Caco-2 (cell line): ENCODE measurements around the gene SPTBN1. TPM values are rescaled to one million over a fixed set of nuclear protein-coding genes. Genes with fewer than 3 reads are reported as not detected.
A peak's percentile ranks its signal among the peaks of the same experiment; 100 is the strongest.

Source experiments
- BruUV-seq: library from RNA; stranded (reverse); fragments of 400-500 nt; replicated peaks from 2 replicates; lab custom pipeline; 2021; lab: Mats Ljungman, UMichigan
- CTCF ChIA-PET: fragments of 300-600 bp; sonication (Branson Sonifier 250); formaldehyde crosslinking; loops from one replicate; lab custom pipeline; 2022; ENCODE audit warnings: antibody characterized with exemption; lab: Charles Lee
- POLR2A ChIA-PET: fragments of 300-600 bp; sonication (Branson Sonifier 250); formaldehyde crosslinking; loops from one replicate; lab custom pipeline; 2022; ENCODE audit warnings: antibody characterized with exemption; lab: Charles Lee
- DNase-seq, 2 experiments: peaks; one replicate each; pipeline versions ENCODE4 v3.0.0 to v3.0.0-alpha.2; 2020 to 2022
- H3K27me3 ChIP-seq: replicated peaks from 2 replicates; pipeline ENCODE4 v1.6.0; 2011; ENCODE audit warnings: low read length; ENCODE audit not compliant: control insufficient read depth, insufficient read depth
- H3K36me3 ChIP-seq: 2 replicates; pipeline ENCODE4 v1.5.1; 2011; ENCODE audit warnings: low read length; ENCODE audit not compliant: control insufficient read depth, insufficient read depth
- H3K4me1 ChIP-seq: fragments of 250-450 bp; sonication (Bioruptor Pico); 2 replicates; pipeline ENCODE4 v1.5.1; 2020; ENCODE audit warnings: mild to moderate bottlenecking
- H3K4me3 ChIP-seq: 2 replicates; pipeline ENCODE4 v1.5.1; 2011; ENCODE audit warnings: low read depth, mild to moderate bottlenecking, control low read depth, low read length
- H3K9me3 ChIP-seq: fragments of 250-450 bp; sonication (Bioruptor Pico); 2 replicates; pipeline ENCODE4 v1.5.1; 2020; ENCODE audit warnings: mild to moderate bottlenecking, moderate library complexity
- H3K27ac Mint-ChIP-seq: one replicate; pipeline ENCODE4 v1.8.0; 2022; ENCODE audit warnings: mixed read lengths; ENCODE audit not compliant: unreplicated experiment
- H3K27me3 Mint-ChIP-seq: one replicate; pipeline ENCODE4 v1.8.0; 2022; ENCODE audit warnings: mixed read lengths; ENCODE audit not compliant: insufficient read depth, unreplicated experiment
- H3K36me3 Mint-ChIP-seq: one replicate; pipeline ENCODE4 v1.8.0; 2022; ENCODE audit warnings: mild to moderate bottlenecking, mixed read lengths; ENCODE audit not compliant: insufficient read depth, unreplicated experiment
- H3K4me1 Mint-ChIP-seq: one replicate; pipeline ENCODE4 v1.8.0; 2022; ENCODE audit warnings: low read depth, mixed read lengths; ENCODE audit not compliant: unreplicated experiment
- H3K4me3 Mint-ChIP-seq: one replicate; pipeline ENCODE4 v1.8.0; 2022; ENCODE audit warnings: mild to moderate bottlenecking, moderate library complexity, mixed read lengths; ENCODE audit not compliant: unreplicated experiment
- H3K9me3 Mint-ChIP-seq: one replicate; pipeline ENCODE4 v1.8.0; 2022; ENCODE audit warnings: mixed read lengths; ENCODE audit not compliant: unreplicated experiment
- CTCF ChIP-seq, 2 experiments: fragments of 200-600 bp in 1 of 2; IDR thresholded peaks; 1 replicate in 1 of 2; 2 replicates in 1 of 2; pipeline versions ENCODE4 v1.5.1 to v1.8.0; 2011 to 2022; ENCODE audit warnings: antibody characterized with exemption in 1 of 2, control low read depth in 1 of 2, inconsistent platforms in 1 of 2, low read depth in 1 of 2, low read length in 1 of 2, mild to moderate bottlenecking in 1 of 2, moderate library complexity in 1 of 2; ENCODE audit not compliant: insufficient read depth in 1 of 2, severe bottlenecking in 1 of 2, unreplicated experiment in 1 of 2
- intact Hi-C: fragments of 100-400 bp; cut with micrococcal nuclease; formaldehyde crosslinking; loops from one replicate; pipeline ENCODE4 v1.10.0; 2022; ENCODE audit not compliant: unreplicated experiment
- total RNA-seq: library from RNA; stranded (reverse); gene quantifications from 2 replicates; pipeline ENCODE4 v1.2.3, GENCODE V29; 2022

SPTBN1 gene
- total RNA-seq, 1 experiment from 2014 or later, result 361 TPM

GRCh38 chr2:54589340-54590215 lies 133.5 kb downstream of the SPTBN1 start:
- peaks cover 19% of the 10 kb centered on the region for H3K4me1 ChIP-seq
- intact Hi-C loops, result loop anchor here (1.0 kb wide), 3 partner anchors 10 to 31 kb away; no protein-coding TSS in a partner anchor
- Mint-ChIP-seq H3K4me1 (peaks cover 46% of the 10 kb centered on the region), H3K27me3 (no peaks in the 10 kb centered on the region), H3K4me3 (no peak overlapping the region), H3K9me3 (no peaks in the 10 kb centered on the region), H3K27ac (peak overlapping the region; percentile 45), H3K36me3 (peaks cover 67% of the 10 kb centered on the region)
- H3K9me3 ChIP-seq, result no peaks in the 10 kb centered on the region
- no TSS peak for BruUV-seq
- CTCF ChIA-PET, result no interaction called here
- DNase-seq, result peak in 1 of 2 experiments; percentile 42
- no peak for TF ChIP-seq CTCF (IDR thresholded peaks at IDR 0.05; ENCODE audit: insufficient read depth in 1 of 2, low read depth in 1 of 2, low read length in 1 of 2, severe bottlenecking in 1 of 2, unreplicated experiment in 1 of 2)
- H3K36me3 ChIP-seq, result 0 out of 2 replicates have a peak, but pooled peaks cover 2% of the 10 kb centered on the region
- H3K4me3 ChIP-seq, result no peak overlapping the region
- POLR2A ChIA-PET, result no interaction called here
- no peaks in the 10 kb centered on the region for H3K27me3 ChIP-seq

DNA sequence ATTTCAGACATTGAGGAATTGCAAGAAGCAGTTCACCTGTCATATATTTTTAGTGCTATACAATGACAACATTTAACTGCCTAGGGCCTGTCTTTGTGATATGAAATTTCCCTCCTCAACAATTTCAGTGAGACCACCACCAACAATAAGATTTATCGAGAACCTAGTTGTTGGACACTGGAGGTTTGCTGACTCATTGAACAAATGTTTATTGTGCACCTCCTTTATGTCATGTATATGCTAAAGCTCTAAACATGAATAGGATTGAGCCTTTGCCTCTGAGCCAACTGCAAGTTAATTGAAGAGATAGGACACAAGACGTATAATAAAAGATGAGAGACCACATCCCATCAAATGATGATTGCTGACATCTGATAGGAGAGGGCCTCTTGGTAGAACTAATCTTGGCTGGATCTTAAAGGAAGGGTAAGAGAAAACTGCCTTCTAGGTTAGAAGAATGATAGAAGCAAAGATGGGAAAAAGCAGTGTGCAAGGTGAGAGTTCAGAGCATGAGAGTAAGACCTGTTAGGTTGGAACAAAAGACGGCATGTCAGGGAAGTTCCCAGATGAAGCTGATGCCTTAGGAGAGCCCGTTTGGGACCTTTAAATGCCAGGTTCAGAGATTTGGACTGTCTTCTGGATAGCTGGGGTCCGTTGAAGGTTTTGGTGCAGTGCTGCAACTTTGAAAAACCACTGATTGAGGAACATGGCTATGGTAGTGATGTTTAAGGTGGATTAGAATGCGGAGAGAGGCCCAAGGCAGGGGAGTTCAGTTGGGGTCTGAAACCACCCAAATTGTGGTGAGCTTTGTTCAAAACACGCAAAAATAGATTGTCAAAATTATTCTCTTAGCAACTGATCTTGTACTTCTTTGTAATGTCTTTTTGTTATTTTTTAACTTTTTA lies 134.3 kb downstream of the SPTBN1 start:
- intact Hi-C loops, result no loop called here
- Mint-ChIP-seq H3K9me3 (no peaks in the 10 kb centered on the region), H3K36me3 (peaks cover 74% of the 10 kb centered on the region), H3K4me3 (peak overlapping the region; percentile 2), H3K27me3 (no peaks in the 10 kb centered on the region), H3K4me1 (peaks cover 48% of the 10 kb centered on the region), H3K27ac (peak overlapping the region; percentile 71)
- Histone ChIP-seq H3K27me3 (no peaks in the 10 kb centered on the region), H3K36me3 (peaks cover 4% of the 10 kb centered on the region), H3K4me1 (peaks cover 21% of the 10 kb centered on the region), H3K4me3 (no peak overlapping the region), H3K9me3 (no peaks in the 10 kb centered on the region)
- POLR2A ChIA-PET, result no interaction called here
- no peak for DNase-seq
- CTCF ChIA-PET, result no interaction called here
- no peak for TF ChIP-seq CTCF (IDR thresholded peaks at IDR 0.05; ENCODE audit: insufficient read depth in 1 of 2, low read depth in 1 of 2, low read length in 1 of 2, severe bottlenecking in 1 of 2, unreplicated experiment in 1 of 2)
- BruUV-seq, result TSS peak; percentile 2

DNA sequence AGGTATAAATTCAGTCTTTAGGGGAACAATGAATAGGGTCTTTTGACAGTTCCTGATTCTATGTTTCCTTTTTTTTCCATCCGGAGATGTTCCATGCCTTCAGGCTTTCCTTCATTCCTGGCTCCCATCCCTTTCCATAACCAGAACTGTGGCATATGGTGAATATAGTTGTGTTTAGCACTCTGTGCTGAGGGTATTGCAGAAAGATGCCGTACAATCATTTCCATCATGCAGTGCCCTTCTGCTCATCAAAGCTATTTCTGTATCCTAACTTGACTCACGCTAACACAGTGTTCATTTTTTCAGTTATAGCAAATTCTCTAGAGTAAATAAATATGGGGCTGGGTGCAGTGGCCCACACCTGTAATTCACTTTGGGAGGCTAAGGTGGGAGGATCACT lies 135.4 kb downstream of the SPTBN1 start:
- H3K27ac Mint-ChIP-seq, result peak overlapping the region; percentile 71
- Histone ChIP-seq H3K27me3 (no peaks in the 10 kb centered on the region), H3K36me3 (peaks cover 4% of the 10 kb centered on the region), H3K4me1 (peaks cover 21% of the 10 kb centered on the region), H3K4me3 (no peak overlapping the region), H3K9me3 (no peaks in the 10 kb centered on the region)
- POLR2A ChIA-PET, result no interaction called here
- no peaks in the 10 kb centered on the region for H3K27me3 Mint-ChIP-seq
- no peak overlapping the region for H3K4me3 Mint-ChIP-seq
- BruUV-seq, result no TSS peak
- H3K36me3 Mint-ChIP-seq, result peaks cover 83% of the 10 kb centered on the region
- CTCF ChIA-PET, result no interaction called here
- intact Hi-C loops, result no loop called here
- TF ChIP-seq CTCF (IDR thresholded peaks at IDR 0.05; ENCODE audit: insufficient read depth in 1 of 2, low read depth in 1 of 2, low read length in 1 of 2, severe bottlenecking in 1 of 2, unreplicated experiment in 1 of 2), result no peak
- peaks cover 57% of the 10 kb centered on the region for H3K4me1 Mint-ChIP-seq
- DNase-seq, result no peak
- H3K9me3 Mint-ChIP-seq, result no peaks in the 10 kb centered on the region
